Stomach (tissue), 9 donors: ENCODE results near the gene EHD4. TPM values are rescaled to one million over a fixed set of nuclear protein-coding genes. Genes with fewer than 3 reads are reported as not detected.
A peak's percentile ranks its signal among the peaks of the same experiment; 100 is the strongest.

Experiments
- DNase-seq, 2 donors: peaks; one replicate each; pipeline versions ENCODE4 v3.0.0 to v3.0.0-alpha.2; 2013 to 2019
- H3K27ac ChIP-seq, 5 donors: fragments of 200-600 bp in 4 of 5; sonication (generic) in 4 of 5; one replicate each; pipeline ENCODE4 v1.5.1; 2013 to 2019; ENCODE audit warnings: mild to moderate bottlenecking in 1 of 5, moderate library complexity in 1 of 5
- H3K27me3 ChIP-seq, 3 donors: fragments of 200-600 bp; sonication (generic); one replicate each; pipeline ENCODE4 v1.5.1; 2017 to 2019; ENCODE audit warnings: mixed run types in 1 of 3
- H3K36me3 ChIP-seq, 4 donors: fragments of 200-600 bp; sonication (generic); 1 replicate in 3 of 4; 2 replicates in 1 of 4; pipeline ENCODE4 v1.5.1; 2016 to 2019
- H3K4me1 ChIP-seq, 4 donors: fragments of 200-600 bp; sonication (generic); one replicate each; pipeline ENCODE4 v1.5.1; 2016 to 2019
- H3K4me3 ChIP-seq, 4 donors: fragments of 200-600 bp; sonication (generic) in 3 of 4; one replicate each; pipeline ENCODE4 v1.5.1; 2016 to 2019; ENCODE audit warnings: mild to moderate bottlenecking in 1 of 4
- H3K9me3 ChIP-seq, 4 donors: fragments of 200-600 bp; sonication (generic); one replicate each; pipeline ENCODE4 v1.5.1; 2016 to 2019
- CTCF ChIP-seq, 7 experiments: fragments of 450-650 bp in 4 of 7; fragments of 200-600 bp in 3 of 7; sonication (generic) in 3 of 7; IDR thresholded peaks; one replicate each; pipeline ENCODE4 v1.5.1; 2016 to 2019; ENCODE audit warnings: antibody characterized with exemption in 7 of 7, control low read depth in 2 of 7, mild to moderate bottlenecking in 1 of 7
- EP300 ChIP-seq: sonication (generic); formaldehyde crosslinking; IDR thresholded peaks from one replicate; pipeline ENCODE4 v1.6.1; 2017; ENCODE audit warnings: antibody characterized with exemption
- POLR2A ChIP-seq, 4 donors: fragments of 450-650 bp; IDR thresholded peaks; one replicate each; pipeline ENCODE4 v1.6.1; 2016; ENCODE audit warnings: antibody characterized with exemption in 4 of 4, control low read depth in 2 of 4, mild to moderate bottlenecking in 1 of 4, moderate library complexity in 1 of 4
- POLR2AphosphoS5 ChIP-seq, 3 donors: sonication (generic); formaldehyde crosslinking; IDR thresholded peaks; one replicate each; pipeline ENCODE4 v1.6.1; 2016; ENCODE audit warnings: antibody characterized with exemption in 3 of 3
- WGBS, 5 donors: extraction: QIAGEN DNeasy Blood & Tissue Kit in 3 of 5; methylation state at CpG; one replicate each; pipeline versions ENCODE4 v1.1.5 to v1.1.7; 2013 to 2018; 5-methylcytosine and 5-hydroxymethylcytosine counted together
- intact Hi-C: fragments of 100-400 bp; cut with DNase I; formaldehyde crosslinking; loops from one replicate; pipeline ENCODE4 v1.15.1; 2023; ENCODE audit warnings: low total_unique reads
- polyA plus RNA-seq, 3 donors: library from polyadenylated mRNA; stranded (reverse); fragments of 200-250 nt; gene quantifications; one replicate each; pipeline ENCODE4 v1.2.3, GENCODE V29; 2013
- total RNA-seq, 5 donors: library from RNA; depleted of rRNA; stranded (reverse); fragments of >200 nt; gene quantifications; one replicate each; pipeline versions ENCODE4 v1.1.0 to v1.2.3, GENCODE V29; 2014 to 2016
- donor health status: healthy with polysubstance abuse.
- donor health status: Bipolar disorder and iron deficiency.
- donor health status: healthy.

The EHD4 gene
- total and polyA plus RNA-seq, 8 donors = 5.8 to 86.4 (median 16.2) TPM

GRCh38 chr15:41918506-41919126, 53.7 kb downstream of the EHD4 start:
- intact Hi-C loops = no loop called here
- H3K36me3 ChIP-seq = peaks cover 8 to 23% (median 16%) of the 10 kb centered on the region in 4 donors
- no peak overlapping the region for H3K4me3 ChIP-seq
- 86 to 100% (median 94%) methylated on average over 5 to 8 of the region's 8 CpGs for whole genome bisulfite sequencing, 5 donors
- peaks cover 51 to 86% (median 66%) of the 10 kb centered on the region in 4 donors for H3K4me1 ChIP-seq
- no peaks in the 10 kb centered on the region for H3K27me3 ChIP-seq
- DNase-seq = no peak
- H3K27ac ChIP-seq = peak overlapping the region in 3 of 5 donors; percentile 61 to 77 (median 76)
- H3K9me3 ChIP-seq = no peaks in the 10 kb centered on the region
- TF ChIP-seq POLR2AphosphoS5 (IDR thresholded peaks at IDR 0.05) (no peak), EP300 (no peak), CTCF (IDR thresholded peaks at IDR 0.05) (no peak), POLR2A (IDR thresholded peaks at IDR 0.05) (no peak)

GRCh38 chr15:41917767-41918430, 54.5 kb downstream of the EHD4 start:
- peak in 2 of 3 donors; percentile 23 to 86 for TF ChIP-seq POLR2AphosphoS5 (IDR thresholded peaks at IDR 0.05)
- TF ChIP-seq POLR2A (IDR thresholded peaks at IDR 0.05) = no peak
- DNase-seq = peak in 1 of 2 donors; percentile 56
- no peak overlapping the region for H3K4me3 ChIP-seq
- H3K9me3 ChIP-seq = no peaks in the 10 kb centered on the region
- no peaks in the 10 kb centered on the region for H3K27me3 ChIP-seq
- WGBS, 5 donors = 52 to 73% (median 66%) methylated on average over 10 of the region's 10 CpGs
- H3K27ac ChIP-seq = peak overlapping the region in 4 of 5 donors; percentile 61 to 77 (median 69)
- intact Hi-C loops = no loop called here
- H3K36me3 ChIP-seq = peaks cover 8 to 27% (median 17%) of the 10 kb centered on the region in 4 donors
- H3K4me1 ChIP-seq = peaks cover 51 to 87% (median 70%) of the 10 kb centered on the region in 4 donors

- Histone ChIP-seq H3K27me3 (no peaks in the 10 kb centered on the region), H3K36me3 (peaks cover 8 to 30% (median 17%) of the 10 kb centered on the region in 4 donors), H3K4me3 (no peak overlapping the region), H3K9me3 (no peaks in the 10 kb centered on the region), H3K4me1 (peaks cover 41 to 84% (median 64%) of the 10 kb centered on the region in 4 donors), H3K27ac (peak overlapping the region in 2 of 5 donors; percentile 76 to 77)
- DNase-seq = no peak
- TF ChIP-seq POLR2A (IDR thresholded peaks at IDR 0.05) (no peak), CTCF (IDR thresholded peaks at IDR 0.05) (no peak), POLR2AphosphoS5 (IDR thresholded peaks at IDR 0.05) (no peak), EP300 (no peak)
- intact Hi-C loops = no loop called here
- WGBS, 5 donors = 84 to 94% (median 91%) methylated on average over 6 of the region's 6 CpGs
Measured at GRCh38 chr15:41915255-41915994, 56.9 kb downstream of the EHD4 start.

- peaks cover 13 to 36% (median 24%) of the 10 kb centered on the region in 4 donors for H3K36me3 ChIP-seq
- H3K27ac ChIP-seq = no peak overlapping the region
- no peaks in the 10 kb centered on the region for H3K9me3 ChIP-seq
- H3K4me1 ChIP-seq = peaks cover 35 to 82% (median 60%) of the 10 kb centered on the region in 4 donors
- DNase-seq = no peak
- H3K27me3 ChIP-seq = no peaks in the 10 kb centered on the region
- H3K4me3 ChIP-seq = no peak overlapping the region
- intact Hi-C loops = no loop called here
- WGBS, 5 donors = 78 to 92% (median 79%) methylated on average over 5 of the region's 5 CpGs
- no peak for TF ChIP-seq POLR2A (IDR thresholded peaks at IDR 0.05)
- TF ChIP-seq POLR2AphosphoS5 (IDR thresholded peaks at IDR 0.05) = no peak
- TF ChIP-seq CTCF (IDR thresholded peaks at IDR 0.05) = no peak
- no peak for TF ChIP-seq EP300
Measured at GRCh38 chr15:41914411-41914810, 57.9 kb downstream of the EHD4 start.
